HG02970 (cell line): Measurements from ENCODE around the gene POU4F1.
"Not testable (repeated sequence)": the region's sequence is repeated elsewhere in the genome, so short reads cannot be mapped to it uniquely, and the experiment has no call there.

Experiments
- ATAC-seq: cut with Tn5 transposase; IDR thresholded peaks from one replicate; pipeline ENCODE4 v1.9.1; 2021; ENCODE audit warnings: mild to moderate bottlenecking, moderate library complexity, moderate number of reproducible peaks; ENCODE audit not compliant: unreplicated experiment, low FRiP score

The POU4F1 gene

DNA sequence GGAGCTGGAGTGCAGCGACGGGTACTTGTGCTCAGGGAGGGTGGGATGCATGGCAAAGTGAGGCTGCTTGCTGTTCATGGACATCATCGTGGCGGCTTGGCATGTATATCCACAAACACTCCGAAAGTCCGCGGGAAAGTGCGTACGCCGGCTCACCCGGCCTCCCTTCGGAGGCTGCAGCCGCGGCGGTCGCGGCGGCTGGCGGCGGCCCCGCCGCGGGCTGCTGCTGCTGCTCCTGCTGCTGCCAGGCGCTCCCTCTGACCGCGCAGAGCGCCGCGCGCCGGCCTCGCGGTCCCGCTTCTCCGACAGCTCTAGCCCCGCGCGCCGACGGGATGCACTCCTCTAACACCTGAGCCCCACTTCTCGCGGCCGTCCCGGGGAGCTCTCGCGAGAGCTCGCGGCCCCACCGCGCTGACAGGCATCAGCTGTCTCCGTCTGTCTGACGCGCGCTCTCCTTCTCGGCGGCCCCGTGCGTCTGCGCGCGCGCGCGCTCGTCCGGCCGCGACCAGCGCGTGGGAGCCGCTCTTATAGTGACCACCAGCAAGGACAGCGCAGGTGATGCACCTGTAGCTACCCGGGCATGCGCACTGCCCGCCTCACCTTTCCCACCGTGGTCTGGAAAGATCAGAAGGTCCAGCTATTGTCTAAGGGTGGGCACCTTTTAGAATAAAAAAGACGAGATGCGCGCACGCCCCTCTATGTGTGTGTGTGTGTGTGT lies at the start of gene POU4F1:
POU4F1 (minus strand) TSS at position 313 of the 718 bp plus-strand sequence; CDS start at position 87, 226 bp downstream.
- peak; percentile 82 for ATAC-seq

GRCh38 chr13:78652651-78653050 lies 49.3 kb upstream of the POU4F1 start:
- no peak for ATAC-seq

DNA sequence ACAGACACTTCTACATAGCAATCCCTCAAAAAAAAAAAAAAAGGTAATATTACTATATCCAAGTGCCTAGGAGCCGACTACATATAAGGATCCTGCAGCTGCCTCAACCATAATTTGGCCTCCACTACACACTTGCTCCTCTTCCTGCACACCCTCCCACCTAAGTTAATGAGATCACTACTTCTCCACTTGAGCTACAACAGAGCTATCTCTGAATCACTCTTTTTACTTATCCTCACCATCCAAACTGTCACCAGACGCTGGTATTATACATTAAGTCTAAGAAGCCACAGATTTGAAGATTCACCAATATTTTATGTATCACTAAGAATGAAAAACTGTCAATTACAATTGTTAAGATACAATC lies 47.3 kb upstream of the POU4F1 start:
- no peak for ATAC-seq

GRCh38 chr13:78649997-78650716 lies 46.8 kb upstream of the POU4F1 start:
- no peak for ATAC-seq

DNA sequence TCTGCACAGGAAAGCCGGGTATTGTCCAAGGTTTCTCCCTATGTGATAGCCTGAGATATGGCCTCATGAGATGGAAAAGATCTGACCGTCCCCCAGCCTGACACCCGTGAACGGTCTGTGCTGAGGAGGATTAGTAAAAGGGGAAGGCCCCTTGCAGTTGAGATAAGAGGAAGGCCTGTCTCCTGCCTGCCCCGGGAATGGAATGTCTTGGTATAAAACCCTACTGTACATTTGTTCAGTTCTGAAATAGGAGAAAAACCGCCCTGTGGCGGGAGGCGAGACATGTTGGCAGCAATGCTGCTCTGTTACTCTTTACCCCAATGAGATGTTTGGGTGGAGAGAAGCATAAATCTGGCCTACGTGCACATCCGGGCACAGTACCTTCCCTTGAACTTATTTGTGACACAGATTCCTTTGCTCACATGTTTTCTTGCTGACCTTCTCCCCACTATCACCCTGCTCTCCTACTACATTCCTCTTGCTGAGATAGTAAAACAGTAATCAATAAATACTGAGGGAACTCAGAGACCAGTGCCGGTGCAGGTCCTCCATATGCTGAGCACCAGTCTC lies 43.8 kb upstream of the POU4F1 start:
- ATAC-seq, result not testable (repeated sequence)

- ATAC-seq, result no peak
Observed at GRCh38 chr13:78638216-78638615, 34.9 kb upstream of the POU4F1 start.

DNA sequence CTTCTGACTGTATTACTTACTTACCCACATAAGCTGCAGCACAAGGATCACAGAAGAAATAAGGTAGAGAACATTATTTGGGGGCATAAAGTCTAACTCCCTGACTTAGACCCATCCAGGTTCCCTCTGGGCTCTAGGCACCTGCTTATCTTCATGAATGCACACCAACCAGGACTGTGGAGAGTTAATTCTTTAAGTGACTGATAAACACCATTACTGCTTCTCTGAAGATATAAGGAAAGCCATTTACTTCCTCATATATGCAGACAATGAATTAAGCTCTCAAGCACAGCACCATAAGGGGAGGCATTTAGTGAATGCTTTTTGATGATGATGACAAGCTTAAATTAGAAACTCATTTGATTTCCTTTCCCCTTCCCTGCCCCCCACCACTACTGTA lies 33.1 kb upstream of the POU4F1 start:
- no peak for ATAC-seq

- no peak for ATAC-seq
Observed at GRCh38 chr13:78632996-78633395, 29.6 kb upstream of the POU4F1 start.

GRCh38 chr13:78631077-78631476 lies 27.7 kb upstream of the POU4F1 start:
- no peak for ATAC-seq

DNA sequence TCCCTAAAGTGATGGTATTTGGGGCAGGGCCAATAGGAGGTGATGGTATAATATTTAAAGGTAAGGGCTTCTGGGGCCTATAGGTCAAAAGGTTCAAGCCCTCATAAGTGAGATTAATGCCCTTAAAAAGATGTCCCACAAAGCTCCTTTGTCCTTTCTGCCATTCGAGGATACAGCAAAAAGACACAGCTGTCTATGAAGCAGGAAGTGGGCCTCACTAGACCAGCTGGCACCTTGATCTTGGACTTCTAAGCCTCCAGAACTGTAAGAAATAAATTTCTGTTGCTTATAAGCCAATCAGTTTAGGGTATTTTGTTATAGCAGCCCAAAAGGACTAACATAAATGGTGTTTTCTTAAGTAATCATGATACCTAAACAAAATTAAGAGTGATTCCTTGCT lies 27.2 kb upstream of the POU4F1 start:
- ATAC-seq, result no peak

GRCh38 chr13:78625384-78625783 lies 22.0 kb upstream of the POU4F1 start:
- no peak for ATAC-seq

- no peak for ATAC-seq
Observed at GRCh38 chr13:78623132-78623531, 19.8 kb upstream of the POU4F1 start.

- ATAC-seq, result no peak
Observed at GRCh38 chr13:78620936-78621470, 17.7 kb upstream of the POU4F1 start.

- ATAC-seq, result no peak
Observed at GRCh38 chr13:78618411-78618810, 15.1 kb upstream of the POU4F1 start.

GRCh38 chr13:78611040-78611439 lies 7.7 kb upstream of the POU4F1 start:
- no peak for ATAC-seq

DNA sequence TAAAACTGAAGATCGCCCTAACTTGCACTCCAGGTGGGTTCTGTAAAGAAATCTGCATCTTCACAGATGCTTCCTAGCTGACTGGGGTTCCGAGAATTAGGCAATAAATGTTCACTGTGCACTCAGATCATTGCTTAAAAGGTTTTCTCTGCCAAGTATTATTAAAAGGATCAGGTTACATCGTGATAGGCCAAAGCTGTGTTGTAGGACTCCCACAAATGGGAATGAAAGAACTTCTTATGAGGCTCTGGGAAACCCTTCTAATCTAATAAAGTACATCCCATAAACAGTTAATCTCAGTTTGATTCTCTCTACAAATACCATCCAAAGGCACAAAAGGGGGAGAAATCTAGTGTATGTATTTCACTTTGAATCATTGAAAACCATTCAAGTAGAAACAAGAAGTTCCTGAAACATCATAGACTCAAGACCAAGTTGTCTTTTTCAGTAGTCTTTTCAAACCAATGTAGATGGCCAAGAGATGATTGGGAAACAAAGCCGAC lies 7.1 kb upstream of the POU4F1 start:
- no peak for ATAC-seq

GRCh38 chr13:78609464-78610205 lies 6.3 kb upstream of the POU4F1 start:
- ATAC-seq, result no peak

- no peak for ATAC-seq
Observed at GRCh38 chr13:78608688-78609463, 5.5 kb upstream of the POU4F1 start.

- no peak for ATAC-seq
Observed at GRCh38 chr13:78608252-78608687, 4.9 kb upstream of the POU4F1 start.
